ENCODE measurements around the gene CT45A3.

GRCh38 chrX:135713795-135714194 lies 54.2 kb downstream of the CT45A3 start:
- TF ChIP-seq CTCF (IDR thresholded peaks at IDR 0.05; ENCODE audit: low read depth, low read length, poor library complexity, severe bottlenecking), result no peak
- no peak for TF ChIP-seq EZH2phosphoT487 (IDR thresholded peaks at IDR 0.05; ENCODE audit: borderline replicate concordance, low read length)

All from DOHH2 (cell line).